HG02938 (cell line): Measurements from ENCODE around the gene AKAP5.
"Not testable (repeated sequence)": the region's sequence is repeated elsewhere in the genome, so short reads cannot be mapped to it uniquely, and the experiment has no call there.

Experiments used
- ATAC-seq: cut with Tn5 transposase; IDR thresholded peaks from one replicate; pipeline ENCODE4 v1.9.1; 2021; ENCODE audit warnings: mild to moderate bottlenecking, moderate library complexity; ENCODE audit not compliant: unreplicated experiment

AKAP5 gene

DNA sequence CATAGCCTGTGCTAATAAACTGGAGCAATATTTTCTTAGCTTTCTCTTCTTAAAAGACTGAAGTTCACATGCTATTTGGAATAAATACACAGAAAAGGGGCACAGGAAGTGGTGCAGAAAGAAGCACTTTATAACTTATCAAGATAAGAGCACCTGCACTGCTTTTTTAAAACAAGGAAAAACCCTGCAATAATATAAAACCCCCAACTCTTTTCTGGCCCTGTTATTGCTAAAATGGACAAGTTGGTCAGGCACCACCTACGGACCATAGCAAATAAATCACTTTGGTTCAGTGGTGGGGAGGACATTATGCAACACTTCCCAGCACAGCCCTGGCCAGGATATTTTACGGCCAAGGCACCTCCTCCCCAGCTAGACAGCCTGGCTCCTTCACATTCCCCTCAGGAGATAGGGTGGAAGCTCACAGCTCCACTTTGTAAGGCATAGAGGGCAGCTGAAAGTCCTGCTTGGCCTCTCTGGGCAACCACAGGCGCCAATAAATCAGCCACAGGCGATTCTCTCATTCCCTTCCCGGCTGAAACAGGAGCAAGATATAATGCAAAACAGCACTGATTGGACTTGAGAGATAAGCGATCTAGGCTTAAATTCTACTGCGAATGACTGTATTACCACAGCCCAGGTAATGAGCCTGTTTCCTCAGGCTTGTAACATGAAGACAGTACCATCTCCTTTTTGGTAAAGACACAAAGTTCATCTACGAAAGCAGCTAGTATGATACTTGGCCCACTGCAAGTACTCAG lies 36.3 kb downstream of the AKAP5 start:
- ATAC-seq, result no peak

DNA sequence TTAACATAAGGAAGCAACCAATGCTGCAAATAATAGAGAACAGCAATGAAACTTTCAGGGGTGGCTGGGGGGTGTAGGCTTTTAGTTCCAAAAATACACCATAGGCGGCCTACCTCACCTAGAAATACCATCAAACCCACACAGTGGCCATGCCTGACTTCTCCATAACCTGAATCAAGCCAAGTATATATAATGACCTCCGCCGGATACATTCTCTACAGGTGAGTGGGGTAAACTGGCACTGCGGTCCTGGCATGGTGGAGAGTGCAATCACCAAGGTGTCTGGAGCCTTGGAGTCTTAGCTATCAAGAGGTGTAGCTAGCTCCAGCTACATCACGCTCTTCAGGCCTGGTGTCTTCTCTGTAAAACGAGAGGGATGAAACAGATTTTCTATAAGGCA lies 37.2 kb downstream of the AKAP5 start:
- no peak for ATAC-seq

DNA sequence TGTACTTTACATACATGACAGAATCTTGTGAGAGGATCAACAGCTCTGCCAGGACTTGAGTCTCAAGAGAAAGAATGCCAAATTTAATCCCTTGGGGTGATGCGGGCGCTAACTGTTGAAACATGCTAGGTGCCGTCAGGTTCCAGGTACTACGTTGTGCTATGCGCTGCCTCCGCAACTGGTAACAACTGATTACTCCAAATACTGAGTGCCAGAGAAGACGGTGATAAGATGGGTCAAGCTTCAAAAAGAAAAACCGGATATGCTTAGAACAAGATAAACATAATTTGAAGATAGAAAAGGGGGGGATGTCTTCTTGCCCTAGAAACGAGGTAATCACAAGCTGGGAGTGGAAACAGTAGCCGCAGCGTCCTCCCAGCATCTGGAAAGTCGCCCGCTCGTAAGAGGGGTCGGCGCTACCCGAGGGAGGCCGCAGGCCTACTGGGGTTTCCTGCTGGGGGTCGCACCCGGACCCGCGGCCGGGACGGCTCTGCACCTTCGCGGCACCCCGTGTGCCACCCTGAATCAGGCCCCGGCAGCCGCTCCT lies 37.7 kb downstream of the AKAP5 start:
- ATAC-seq, result no peak

DNA sequence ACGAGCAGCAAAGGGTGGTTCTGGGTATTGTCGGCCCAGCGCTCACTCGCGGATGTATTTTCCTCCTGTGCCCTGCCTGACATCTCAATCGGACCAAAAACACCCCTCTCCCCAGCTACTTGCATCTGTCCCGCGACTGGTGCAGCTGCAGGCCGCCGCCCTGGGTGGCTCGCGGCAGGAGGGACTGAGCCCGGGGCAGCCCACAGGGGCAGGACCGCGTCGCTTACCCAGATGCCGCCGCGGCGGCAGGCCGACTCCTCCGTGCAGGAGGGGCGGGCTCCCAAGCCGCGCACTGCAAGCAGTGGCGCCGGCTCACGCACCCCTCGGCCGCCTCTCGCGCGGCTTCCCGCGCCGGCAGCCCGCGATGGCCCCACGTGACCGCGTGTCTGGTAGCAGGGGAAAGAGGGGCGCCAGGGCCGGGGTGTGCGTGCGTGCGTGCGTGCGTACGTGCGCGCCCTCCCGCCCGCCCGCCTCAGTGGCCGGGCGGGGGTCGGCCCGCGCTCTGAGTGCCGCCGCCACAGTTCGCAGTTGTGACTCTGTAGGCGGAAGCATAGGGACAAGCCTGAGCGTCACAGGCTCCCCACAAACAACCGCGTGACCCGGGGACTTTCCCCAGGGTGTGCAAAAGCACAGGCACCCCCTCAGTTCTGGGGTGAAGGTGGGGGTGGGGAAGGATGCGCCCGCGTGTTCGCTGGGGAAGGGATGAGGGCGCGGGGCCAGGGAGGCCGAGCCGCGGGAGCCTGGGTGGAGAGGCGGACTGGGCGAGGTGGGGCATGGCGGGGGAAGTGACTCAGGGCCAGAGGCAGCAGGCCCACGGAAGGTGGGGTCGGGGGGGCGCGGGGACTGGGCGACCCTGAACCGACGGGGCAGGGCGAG lies 38.4 kb downstream of the AKAP5 start, which contains the start of gene ZBTB25:
TSS of gene ZBTB25 (minus strand) at position 405 of the 876 bp plus-strand sequence. CDS start 13,305 bp downstream, outside the sequence.
- ATAC-seq, result peak; percentile 60

DNA sequence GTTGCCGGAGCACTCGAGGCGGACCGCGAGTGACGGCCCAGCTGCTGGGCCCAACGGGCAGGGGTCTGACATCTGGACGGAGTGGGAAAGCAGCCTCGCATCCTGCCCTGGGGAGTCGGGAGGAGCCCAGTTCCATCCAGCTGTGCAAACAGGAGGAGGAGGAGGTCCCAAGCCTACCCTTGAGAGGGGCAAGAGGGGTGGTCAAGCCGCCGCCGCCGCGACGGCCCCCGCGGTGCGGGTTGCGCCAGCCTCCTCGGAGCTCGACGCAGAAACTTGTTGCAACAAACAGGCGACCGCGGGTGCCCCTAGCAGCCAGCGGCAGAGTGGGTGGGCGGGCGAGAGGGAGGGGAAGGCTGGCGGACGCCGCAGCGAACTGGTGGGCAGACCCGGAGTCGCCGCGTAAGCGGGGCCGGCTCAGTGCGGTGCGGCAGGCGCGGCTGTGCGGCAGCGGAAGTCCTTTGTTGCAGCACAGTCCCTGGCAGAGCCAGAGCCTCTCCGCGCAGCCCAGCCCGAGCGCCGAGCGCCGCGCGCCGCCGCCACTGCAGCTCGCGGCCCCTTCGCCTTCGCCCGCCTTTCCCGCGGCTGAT lies 39.1 kb downstream of the AKAP5 start, which contains the start of gene ZBTB1:
TSS of gene ZBTB1 (plus strand) at position 461 of the 587 bp plus-strand sequence. CDS start 16,735 bp downstream, outside the sequence.
- peak; percentile 22 for ATAC-seq

DNA sequence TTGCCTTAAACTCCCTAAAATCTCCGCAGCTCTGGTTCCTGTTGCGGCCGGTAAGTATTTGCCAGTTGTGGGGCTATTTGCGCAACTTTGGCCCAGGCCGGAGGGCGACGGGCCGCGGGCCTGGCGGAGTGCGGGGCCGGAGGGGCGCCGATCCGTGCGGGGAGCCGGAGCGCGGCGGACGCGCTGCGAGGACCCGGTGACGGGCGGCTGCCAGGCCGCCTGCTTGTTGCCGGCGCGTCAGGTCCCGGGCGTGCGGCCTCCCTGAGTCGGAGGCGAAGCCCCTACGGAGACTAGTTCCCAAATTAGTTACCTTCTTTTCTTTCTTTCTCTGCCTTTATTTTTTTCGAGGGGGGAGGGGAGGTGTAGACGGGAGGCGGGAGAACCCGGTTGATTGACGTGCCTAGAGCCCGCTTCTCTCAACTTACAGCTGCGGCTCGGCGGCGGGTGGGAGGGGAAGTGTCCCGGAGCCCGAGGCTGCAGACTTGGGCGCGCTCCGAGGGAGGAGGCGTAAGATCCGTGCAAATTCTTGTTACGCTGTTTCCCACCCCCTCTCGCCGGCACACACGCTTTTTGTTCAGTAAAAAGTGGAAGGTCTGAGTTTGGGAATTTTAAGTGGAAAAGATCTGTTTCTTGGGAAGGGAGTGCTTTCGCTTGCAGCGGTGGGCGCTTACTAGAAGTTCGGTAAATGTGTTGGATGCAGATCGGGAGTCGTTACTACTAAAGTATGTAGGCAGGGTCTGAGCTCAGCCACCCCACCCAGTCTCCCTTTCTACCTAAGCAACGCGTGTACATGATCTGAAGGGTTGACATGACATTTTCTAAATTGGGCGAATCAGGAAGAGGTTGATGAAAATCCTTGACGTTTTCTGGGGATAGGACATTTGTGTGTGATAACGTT lies 39.8 kb downstream of the AKAP5 start:
- ATAC-seq, result peak; percentile 14

DNA sequence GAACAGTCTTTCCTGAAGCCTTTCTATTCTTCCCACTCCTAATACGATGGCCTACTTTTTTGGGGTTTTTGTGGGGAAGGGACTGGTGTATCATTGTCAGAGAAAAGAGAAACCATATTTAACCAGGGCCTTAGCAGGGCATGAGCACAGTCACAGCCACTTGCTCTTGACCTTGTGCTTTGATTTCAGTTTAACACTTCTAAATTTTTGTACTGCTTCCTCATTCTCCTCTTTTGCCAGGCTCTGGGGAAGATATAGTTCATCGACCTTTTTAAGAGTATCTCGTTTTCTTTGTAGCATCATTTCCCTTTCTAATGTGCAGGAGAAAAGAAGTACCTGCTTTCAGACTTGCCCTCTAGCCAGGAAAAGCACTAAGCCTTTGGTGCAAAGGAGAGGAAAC lies 41.4 kb downstream of the AKAP5 start:
- ATAC-seq, result no peak

DNA sequence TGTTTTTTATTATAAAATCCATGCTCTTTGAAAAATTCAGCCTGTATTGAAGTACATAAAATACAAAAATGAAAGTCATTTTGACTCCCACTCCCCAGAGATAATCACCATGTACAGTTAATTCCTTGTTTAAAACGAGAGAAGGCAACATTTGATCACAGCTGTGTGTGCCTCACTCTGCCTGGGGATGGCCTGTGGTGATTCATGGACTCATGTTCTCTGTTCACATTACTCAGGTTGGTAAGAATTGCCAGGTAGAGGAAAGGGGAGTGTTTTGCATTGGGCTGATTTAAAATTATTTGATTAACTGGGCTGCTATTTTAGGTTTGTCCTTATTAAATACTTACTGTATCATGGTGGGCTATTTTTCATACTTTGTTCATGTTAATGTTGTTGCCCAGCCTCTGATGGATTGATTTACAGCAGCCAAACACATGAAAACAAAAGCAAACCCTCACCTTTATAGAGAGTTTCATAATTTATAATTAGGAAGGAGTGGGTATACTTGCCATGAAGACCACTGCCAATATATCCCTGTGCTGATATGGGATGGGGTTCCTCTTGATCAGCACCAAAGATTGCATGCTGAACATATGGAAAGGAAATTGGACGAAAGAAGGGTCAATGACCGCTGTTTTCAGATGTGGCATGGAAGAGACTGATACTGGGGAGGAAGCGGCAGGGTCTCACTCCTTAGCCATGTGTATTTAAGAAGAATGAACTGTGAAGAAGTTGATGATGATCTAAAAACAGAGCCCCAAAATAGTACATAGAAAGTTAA lies 42.3 kb downstream of the AKAP5 start:
- no peak for ATAC-seq

DNA sequence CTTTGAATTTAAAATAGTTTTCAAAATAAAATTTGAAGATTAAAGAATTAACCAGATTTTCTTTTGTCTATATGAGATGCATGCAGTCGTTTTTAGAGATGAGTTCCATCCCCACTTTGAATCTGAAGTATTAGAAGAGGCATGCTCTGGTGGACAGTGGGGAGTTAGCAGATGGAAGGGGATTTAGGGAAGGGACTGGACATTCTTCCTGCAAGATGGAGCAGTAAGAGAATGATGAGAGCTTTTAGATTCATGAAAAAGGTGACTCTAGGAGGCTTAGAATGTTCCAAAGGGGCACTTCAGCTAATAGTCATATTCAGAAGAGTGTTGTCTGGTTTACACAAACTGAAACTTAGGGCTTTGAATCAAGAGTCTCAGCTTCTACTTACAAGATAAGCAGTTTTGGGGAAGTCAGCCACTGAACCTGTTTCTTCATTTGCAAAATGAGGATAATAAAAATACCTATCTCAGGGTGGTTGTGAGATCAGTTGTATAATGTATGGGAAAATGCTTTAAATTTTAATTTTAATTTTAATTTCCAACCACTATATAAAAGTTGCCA lies 43.0 kb downstream of the AKAP5 start:
- ATAC-seq, result no peak

DNA sequence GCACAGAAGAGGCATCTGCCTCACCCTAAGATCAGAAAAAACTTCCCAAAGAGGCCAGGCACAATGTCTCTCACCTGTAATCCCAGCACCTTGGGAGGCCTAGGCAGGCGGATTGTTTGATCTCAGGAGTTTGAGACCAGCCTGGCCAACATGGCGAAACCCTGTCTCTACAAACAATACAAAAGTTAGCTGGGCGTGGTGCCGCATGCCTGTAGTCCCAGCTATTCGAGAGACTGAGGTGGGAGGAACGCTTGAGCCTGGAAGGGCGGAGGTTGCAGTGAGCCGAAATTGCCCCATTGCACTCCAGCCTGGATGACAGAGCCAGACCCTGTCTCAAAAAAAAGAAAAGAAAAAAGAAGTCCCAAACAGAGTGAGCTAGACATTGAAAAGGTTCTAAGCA lies 43.7 kb downstream of the AKAP5 start:
- ATAC-seq, result no peak

DNA sequence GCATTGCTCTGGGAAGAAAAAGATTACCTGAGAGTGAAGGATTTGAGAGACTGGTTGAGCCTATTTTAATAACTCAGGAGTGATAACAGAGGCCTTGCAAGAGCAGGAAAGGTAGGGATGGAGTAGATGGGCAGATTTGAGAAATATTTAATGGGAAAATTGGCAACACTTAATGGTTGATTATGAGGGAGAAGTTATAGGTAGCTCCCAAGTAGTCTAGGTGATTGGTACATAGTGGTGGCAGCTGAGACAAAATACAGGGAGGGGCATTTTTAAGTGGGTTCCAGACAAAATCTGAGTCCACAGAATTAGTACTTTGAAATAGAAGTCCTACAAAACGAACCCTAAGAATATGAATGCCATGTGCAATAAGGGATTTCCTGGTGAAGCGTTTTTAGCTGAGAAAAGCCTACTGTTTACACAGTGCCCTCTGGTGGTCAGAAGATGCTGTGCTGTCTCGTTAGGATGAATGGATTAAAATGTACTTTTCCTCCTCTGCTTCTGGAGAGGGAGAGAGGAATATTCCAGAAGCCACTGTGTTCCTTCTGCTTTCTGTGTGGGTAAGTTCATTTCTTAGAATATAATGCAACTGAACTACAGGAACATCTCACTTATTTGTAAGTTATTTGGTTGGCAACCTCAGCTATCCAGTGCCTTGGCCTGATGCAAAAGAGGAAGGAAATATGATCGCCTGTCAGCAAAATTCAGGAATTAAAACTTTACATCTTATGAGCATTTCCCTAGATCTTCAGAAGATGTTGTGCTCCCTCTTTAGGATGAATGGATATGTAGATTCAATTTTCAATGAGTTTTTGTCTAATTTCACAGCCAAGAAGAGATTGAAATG lies 45.7 kb downstream of the AKAP5 start:
- ATAC-seq, result no peak

DNA sequence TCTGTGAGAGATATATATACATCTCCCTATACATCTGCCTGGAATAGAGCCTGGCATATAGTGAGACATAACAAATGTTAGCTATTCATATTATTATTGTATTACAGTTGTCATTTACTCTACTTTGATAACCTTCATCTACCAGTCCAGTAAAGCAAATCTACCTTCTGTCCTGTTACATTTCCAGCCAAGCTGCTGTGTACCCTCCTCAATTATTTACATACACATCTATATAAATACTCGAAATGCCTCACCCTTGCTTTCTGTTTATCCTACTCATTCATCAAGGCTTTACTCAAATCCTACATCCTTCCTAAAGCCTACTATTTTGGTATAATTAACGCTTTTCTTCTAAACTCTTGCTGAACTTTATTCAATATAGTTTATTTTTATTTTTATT lies 48.0 kb downstream of the AKAP5 start:
- ATAC-seq, result no peak

DNA sequence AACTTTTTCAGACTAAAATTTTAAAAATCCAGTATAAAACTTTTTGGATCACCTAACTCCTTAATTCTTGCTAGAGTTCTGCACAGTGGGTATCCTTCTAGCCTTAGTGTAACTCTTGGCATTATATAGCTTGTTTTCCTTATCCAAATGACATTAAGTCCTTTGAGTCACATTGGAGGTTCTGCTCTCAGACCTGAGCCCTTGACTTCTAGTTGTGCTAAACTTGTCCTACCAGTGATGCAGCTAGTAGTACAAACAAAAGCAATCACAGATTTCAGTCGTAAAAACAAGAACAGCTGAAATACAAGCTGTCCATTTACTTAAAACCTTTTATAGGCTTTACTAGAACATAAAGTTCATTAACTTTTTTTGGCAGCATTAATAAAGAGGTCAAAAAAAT lies 49.8 kb downstream of the AKAP5 start:
- ATAC-seq, result no peak

DNA sequence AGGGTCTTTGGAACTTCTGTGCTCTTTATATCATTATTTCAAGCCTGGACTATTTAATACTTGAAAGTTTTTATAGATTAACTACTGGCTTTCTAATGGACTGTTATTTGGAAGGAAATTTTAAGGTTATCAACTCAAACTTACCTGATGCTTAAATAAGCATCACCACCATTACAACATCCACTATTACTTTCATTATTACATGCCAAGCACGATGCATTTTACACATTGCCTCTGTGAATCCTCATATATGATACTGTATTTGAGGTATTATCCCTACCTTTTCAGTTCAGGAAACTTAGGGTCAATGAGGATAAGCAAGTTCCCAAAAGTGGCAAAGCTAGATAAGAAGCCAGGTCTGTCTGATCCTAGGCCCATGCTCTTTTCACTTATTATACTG lies 51.7 kb downstream of the AKAP5 start:
- no peak for ATAC-seq

DNA sequence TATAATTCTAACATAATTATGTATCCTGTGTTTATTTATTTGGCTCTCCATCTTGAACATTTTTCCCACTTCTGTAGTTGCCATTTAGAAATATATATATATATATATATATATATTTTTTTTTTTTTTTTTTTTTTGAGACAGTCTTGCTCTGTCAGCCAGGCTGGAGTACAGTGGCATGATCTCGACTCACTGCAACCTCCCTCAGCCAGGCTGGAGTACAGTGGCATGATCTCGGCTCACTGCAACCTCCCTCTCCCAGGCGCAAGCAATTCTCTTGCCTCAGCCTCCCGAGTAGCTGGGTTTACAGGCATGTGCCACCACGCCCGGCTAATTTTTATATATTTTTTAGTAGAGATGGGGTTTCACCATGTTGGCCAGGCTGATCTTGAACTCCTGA lies 52.4 kb downstream of the AKAP5 start:
- ATAC-seq, result not testable (repeated sequence)

DNA sequence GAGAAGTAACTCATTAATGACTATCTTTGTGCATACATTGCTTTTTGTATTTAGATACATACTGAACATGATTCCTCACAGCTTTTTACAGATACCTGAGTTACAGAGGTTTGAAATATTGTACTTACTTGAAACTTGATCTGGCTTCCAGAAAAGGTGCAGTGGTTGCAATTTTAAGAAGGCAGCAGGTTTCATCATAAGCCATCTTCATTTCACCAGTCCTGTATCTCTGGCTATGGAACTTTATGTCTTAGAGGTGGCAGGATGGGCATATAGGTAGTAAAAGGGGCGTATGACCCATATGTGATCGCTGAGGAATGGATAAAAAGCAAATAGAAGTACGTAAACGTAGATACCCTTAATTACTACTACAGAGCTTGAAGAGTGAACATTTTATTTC lies 52.9 kb downstream of the AKAP5 start:
- no peak for ATAC-seq

DNA sequence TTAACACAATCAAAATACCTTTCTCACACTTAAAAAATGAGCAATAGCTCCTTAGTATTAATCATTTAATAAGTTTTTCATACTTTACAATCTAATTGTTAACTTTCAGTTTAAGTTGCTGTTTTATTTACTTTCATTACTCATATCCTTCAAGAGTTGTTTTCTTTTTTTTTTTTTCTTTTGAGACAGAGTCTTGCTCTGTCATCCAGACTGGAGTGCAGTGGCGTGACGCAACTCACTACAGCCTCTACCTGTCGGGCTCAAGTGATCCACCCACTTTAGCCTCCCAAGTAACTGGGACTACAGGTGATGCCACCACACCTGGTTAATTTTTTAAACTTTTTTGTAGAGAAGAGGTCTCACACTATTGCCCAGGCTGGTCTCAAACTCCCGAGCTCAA lies 55.4 kb downstream of the AKAP5 start:
- no peak for ATAC-seq
